HUDEP-2 (cell line): Measurements from ENCODE around the gene ALS2CL.

Experiments
- DNase-seq, 76 experiments: peaks; one replicate each; lab custom pipeline; 2025; ENCODE audit not compliant: unreplicated experiment in 76 of 76; lab: John Stamatoyannopoulos, UW

The ALS2CL gene

DNA sequence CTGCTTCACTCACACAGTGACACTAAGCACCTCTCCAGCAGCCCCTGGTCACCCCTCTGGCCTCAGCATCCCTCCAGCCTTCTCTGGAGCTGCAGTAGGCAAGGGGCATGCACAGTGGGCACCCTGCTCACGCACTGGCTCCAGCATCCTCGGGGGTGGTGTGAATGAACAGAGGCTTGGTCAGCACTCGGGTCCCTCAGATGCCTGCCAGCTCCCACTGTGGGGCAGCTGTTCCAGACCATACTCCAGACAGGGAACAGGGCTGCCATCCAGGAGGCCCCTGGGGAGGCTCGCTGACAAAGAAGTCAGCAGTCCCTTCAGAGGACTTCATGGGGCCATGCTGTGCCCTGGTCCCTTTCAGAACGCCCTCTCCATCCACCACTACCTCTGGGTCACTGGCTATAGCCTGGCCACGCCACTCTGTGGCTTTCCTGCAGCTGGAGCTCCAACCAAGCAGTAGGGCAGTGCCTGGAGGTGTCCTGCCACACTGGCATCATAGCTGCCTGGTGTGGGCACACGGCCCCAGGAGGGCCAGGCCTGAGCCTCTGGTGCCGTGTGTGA, 26.3 kb downstream of the ALS2CL start:
- DNase-seq, result no peak

DNA sequence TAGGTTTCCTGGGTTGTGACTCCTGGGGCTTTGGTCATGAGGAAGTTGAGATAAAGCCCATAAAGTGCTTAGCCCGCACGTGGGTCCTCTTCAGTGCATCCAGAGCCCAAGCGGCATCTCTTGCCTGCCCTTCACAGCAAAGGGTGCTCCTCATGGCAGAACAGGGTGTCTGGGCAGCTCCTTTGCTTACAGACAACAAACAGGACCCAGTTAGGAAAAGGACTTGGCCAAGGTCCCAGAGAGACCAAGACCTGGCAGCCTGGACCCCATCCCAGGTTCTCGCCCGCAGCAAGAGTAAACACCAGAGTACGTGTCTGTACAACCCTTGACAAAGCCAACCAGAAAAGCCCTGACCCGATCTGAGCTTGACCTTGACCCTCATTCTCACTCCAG, 27.0 kb downstream of the ALS2CL start:
- no peak for DNase-seq

DNA sequence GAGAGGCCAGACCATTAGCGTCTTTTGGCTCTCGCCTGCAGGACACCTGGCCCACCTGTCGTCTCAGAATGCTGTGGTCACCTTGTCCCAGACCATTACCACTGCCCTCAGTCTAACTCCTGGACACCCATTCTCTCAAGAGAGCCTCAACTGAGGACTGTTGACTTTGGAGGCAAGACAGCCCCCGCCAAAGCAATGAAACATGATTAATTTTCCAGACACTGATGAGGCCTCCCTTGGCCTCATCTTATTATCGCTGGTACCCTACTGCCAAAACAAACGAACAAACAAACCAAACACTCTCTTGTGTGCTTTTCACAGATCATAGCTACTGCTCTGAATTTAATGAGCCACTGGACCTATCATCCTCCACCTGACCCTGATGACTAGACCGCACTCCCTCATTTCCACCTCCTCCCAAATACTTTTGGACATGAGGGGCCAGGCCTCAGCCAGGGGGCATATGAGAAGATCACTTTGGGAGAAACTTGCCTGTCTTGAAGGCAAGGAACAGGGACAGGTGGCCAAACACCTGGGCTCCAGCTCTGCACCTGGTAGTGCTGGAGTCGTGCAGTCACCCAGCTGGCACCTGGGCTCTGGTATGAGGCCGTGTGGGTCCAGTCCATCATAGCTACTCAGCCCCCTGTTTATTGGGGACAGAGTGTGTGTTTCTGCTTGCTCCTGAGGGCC, 27.6 kb downstream of the ALS2CL start:
- DNase-seq, result no peak

DNA sequence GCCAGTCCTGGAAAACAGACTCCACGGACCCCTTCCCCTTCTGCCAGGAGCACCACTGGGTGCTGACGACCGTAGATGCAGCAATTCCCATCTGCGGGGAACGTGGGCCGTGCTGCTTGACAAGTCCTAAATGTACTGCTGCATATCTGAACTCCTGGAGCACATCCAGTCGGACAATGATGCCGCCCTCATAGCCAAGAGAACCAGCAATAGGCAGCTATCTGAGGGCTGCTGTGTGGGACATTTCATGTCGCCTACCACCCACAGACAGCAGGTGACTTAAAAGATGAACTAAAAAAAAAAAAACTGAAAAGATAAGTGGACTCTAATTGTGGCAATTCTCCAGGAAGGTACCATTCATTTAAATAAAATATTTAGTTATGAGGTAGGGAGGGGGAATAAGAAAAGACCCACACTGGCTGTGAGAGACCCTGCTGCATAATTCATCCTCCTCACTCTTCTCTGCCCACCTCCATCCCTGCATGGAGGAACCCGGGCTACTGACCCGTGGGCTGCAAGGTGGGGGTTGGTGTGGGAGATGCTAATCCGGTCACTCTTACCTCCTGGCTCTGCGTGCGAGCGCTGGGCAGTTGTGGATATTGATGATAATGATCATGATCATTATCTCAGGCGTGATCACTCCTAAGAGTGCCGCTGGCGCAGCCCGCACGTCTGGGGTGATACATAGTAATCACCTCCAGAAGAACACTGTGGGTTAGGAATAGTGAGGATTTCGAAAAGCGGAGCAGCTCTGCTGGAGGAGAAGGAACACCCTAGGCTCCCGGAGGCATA, 28.3 kb downstream of the ALS2CL start:
- no peak for DNase-seq

DNA sequence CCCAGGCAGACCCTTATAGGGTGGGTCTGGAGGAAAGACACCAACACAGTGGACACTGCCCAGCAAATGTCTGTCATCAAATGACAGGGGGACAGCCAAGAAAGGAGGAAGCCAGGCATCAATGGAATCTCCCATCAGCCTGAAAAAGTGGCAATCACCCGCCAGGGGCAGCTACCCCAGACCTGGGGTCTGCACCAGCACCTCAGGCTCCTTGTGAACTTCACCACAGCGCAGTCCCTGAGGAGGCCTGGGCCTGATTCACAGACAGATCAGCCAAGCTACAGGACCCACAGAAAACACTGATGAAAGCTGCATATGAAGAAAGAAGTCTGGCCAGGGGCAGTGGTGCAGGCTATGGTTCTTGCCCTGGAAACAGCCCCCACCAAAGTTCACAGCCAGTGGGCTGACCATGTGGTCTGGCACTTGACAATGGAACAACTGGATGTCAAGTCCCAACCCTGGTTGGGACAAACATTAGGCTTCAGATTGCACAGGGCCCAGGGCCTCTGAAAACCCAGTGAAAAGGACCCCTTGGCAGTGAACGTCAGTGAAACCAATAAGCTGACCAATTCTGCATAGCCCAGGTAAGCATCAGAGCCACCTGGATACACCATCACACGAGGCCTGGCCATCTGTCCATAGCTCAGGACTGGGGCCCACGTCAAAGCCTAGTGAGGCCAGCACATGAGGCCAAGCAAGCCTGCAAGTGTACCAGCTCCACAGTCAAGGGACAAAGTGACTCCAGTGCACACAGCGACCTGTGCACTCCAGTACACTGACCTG, 29.1 kb downstream of the ALS2CL start:
- no peak for DNase-seq

DNA sequence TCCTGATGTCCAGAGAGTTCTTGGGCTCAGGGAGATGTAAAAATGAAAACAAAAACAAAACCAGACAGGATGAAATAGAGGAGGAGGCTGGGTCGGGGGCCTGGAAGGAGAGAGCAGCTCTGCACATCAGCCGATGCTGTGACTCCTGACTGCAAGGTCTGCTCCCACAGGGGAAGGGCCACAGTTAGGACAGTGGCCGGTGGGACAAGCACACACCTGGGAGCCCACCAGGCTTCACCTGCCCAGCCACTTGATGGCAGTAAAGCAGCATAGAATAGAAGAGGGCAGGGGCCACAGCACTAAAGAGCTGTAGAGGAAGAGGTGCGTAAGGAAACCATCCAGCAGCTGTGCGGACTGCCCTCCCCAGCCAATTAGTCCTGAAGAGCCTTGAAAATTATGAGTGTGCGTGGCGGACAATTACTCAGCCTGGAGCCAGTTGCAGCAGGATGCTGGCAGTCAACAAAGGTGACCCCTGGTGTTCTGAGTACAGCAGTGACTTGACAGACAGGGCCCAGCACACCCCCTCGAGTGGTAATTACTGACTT, 29.8 kb downstream of the ALS2CL start:
- DNase-seq, result no peak

DNA sequence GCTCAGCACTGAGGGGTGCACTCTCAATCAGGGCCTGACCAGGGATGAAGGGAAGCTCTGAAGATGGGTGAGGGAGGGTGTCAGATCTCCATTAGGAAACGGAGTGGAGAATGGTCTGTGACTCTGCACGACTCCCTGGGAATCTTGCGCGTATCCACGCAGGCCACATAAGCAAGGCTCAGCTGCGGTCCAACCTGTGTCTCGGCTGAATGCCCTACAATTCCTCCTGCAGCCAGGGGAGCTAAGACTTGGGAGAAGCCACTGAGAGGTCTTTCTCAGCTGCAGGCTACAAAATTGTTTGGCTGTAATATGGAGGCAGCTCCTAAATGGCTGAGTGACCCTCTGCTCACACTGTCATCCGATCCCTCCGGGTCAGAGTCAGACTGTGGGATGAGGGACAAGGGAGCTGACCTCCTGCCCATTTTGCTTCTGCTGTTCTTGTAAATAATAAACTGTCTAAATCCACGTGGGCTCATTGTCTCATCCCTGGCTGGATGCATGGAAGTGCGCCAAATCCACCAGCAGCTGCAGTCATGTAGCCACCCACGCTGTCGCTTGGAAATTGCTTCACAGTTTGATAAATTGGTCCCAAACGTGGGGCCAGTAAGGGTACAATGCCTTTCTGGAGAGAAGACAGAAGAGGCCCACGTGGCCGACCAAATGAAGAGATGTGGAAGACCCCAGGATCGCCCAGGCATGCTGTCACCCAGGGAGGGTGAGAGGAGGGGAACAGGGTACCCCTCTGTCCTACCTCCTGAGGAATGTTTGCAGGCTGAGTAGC, 30.5 kb downstream of the ALS2CL start:
- DNase-seq, result no peak

DNA sequence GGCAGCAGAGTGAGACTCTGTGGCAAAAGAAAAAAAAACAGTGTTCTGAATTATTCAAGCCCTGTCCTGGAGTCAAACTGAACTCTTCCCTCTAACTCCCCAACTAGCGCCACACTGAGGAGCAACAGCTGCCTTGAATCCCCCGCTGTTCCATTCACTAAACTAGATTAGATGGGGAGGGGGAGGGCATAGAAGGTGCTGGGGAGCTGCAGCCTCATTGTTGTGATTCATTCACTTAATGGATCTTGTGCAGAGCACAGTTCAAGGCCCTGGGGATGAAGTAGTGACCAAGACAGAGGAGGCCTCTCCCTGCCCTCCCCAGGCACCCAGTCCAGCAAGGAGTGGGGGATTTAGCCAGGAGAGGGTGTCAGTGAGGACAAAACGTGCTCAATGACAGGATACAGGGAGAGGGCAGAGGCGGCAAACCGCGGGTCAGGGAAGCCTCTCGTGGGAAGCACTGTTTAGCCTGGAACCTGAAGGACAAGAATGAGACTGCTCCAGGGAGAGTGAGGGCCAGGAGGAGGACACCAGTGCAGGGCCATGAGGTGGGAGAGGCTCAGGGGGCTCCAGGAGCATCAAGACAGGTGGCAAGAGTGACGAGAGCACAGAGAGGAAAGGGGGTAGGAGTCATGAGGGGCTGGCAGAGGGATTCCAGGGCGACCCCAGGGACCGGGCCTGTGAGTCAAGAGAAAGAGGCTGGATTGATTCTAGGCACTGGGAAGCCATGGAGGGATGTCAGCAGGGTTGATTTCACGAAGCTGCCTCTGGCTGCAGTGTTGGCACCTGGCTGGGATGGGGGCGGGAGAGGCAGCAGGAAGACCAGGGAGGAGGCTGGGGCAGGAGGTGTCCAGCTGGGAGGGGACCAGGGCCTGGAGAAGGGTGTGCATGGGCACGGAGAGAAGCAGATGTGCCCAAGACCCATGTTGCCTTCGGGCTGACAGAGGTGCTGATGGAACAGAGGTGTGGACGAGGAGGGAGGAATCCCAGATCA, 31.4 kb downstream of the ALS2CL start:
- DNase-seq, result no peak

DNA sequence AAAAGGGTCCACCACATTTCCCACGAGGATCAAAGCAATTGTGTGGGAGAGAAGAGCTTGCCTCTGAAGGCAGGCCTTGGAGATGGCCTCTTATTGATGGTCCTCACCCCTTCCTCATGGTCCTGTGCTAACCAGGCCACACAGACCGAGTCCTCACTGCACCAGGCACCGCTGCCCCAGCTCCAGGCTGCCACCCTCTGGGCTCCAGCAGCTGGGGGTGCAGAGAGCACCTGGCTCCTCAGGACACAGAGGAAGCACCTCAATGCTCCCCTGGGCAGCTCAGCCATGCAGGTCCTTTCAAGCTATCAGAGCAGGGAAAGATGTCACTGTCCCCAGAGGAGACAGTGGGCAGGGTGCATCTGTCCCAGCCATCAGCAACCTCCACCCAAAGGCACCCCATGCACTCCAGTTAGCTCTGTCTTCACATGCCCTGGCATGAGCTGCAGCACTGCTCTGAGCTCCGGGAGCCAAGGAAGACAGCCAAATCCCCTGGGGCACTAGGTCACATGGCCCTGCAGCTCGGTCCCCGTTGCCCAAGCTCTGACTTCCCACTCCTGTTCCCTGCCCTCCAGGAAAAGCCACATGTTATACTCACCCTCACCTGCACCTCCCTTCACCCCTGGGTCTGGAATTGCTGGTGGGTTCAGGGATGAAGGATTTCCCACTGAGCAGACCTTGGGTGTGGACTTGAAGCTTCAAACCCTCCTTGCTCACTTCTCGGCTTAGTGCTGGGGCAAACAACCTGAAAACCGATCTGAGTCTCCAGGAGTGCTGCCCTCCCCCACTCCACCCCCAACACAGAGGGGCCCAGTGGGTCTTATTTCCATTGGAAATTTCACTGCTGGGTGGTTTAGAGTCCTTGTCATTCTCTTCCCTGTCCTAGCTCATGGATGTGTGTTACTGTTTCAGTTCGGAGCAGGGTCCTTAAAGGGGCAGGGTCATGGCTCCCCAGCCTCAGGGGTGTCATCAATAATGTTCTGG, 32.6 kb downstream of the ALS2CL start:
- DNase-seq, result no peak

DNA sequence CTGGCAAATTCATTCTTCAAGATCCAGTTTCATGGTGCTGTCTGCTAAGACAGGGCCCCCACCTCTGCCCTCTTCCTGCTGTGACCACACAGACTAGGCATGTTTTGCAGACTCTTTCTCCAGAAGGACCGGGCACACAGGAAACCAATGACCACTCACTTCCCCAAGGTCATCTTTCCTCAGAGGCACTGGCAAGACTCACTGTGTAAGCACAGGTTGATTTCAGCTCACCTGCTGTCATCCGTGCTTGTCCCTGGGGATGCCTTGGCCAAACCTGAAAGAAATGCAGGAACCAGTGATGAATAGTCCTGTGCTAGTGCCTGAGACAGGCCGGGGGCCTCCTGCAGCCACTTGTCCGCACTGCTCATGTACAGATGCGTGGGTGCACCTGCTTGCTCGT, 33.5 kb downstream of the ALS2CL start:
- DNase-seq, result no peak

DNA sequence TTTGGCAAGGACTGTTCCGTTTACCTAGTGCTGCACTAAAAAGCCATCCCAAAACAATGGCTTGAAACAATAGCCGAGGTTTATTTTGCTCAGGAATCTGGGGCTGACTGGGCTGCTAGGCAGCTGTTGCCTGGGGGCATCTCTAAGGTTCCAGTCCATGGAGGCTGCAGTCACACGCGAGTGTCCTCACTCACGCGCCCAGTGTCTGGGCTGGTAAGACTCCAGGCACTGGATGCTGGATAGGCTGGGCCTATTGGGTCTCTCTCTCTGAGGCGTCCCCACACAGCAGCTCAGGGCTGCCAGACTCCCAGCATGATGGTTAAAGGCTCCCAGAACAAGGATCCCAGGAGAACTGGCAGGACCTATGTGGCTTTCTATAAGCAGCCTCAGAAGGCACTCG, 34.2 kb downstream of the ALS2CL start:
- no peak for DNase-seq

DNA sequence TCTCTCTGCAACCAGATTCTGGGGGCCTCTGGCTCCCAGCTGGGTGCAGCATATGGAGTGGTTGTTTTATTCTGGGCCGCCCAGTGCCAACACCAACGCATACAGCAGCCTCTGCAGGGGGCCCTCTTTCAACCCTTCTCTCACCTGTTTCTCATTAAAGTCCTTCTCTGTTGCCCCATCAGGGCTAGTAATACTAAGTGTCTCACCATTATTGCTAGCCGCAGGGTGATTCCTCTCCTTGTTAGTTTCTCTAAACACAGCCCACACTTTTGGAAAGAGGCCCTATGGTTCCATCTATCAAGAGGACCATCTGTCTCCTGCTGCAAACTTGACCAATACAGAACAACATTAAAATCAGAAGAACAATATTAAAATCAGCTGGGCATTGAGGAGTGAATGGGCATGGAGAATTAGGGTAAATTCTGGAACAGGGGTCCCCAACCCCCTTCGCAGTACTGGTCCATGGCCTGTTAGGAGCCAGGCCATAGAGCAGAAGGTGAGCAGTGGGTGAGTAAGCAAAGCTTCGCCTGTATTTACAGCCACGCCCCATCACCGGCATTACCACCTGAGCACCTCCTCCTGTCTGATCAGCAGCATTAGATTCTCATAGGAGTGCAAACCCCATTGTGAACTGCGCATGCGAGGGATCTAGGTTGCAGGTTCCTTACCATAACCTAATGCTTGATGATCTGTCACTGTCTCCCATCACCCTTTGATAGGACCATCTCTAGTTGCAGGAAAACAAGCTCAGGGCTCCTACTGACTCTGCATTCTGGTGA, 36.5 kb downstream of the ALS2CL start:
- no peak for DNase-seq

DNA sequence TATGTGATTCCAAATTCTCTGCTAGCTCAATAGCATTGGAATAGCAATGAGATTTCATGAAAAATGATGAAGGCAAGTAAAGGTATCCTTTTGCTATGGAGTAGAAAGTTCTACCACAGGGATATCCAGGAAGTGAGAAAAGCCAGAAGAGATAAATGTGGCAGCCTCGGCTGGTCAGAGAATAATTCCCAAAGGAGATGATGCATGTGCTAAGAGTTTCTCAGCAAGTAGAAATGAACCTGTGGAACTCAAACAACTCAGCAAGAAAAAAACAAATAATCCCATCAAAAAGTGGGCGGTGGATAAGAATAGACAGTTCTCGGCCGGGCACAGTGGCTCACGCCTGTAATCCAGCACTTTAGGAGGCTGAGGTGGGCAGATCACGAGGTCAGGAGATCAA, 38.2 kb downstream of the ALS2CL start:
- DNase-seq, result no peak

DNA sequence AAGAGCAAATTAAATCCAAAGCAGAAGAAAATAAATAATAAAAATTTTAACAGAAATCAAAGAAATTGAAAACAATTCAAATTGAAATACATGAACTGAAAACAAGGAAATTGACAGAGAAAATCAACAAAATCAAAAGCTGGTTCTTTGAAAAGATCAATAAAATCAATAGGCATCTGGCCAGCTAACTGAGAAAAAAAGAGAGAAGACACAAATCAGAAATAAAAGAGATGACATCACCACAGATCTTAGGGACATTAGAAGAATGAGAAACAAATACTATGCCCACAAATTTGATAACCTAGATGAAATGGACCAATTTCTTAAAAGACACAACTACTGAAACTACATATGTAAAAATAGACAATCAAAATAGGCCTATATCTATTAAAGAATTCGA, 42.4 kb downstream of the ALS2CL start:
- DNase-seq, result no peak

DNA sequence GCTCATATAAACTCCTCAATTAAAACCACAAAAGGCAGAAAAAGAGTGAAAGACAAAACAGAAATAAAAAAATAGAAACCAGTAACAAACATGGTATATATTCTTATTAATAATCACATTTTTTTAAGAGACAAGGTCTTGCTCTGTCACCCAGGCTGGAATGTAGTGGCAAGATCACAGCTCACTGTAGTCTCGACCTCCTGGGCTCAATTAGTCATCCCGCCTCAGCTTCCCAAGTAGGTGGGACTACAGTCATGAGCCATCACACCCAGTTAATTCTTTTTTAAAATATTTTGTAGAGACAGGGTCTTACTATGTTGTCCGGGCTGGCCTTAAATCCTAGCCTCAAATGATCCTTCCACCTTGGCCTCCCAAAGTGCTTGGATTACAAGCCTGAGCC, 44.0 kb downstream of the ALS2CL start:
- DNase-seq, result no peak

DNA sequence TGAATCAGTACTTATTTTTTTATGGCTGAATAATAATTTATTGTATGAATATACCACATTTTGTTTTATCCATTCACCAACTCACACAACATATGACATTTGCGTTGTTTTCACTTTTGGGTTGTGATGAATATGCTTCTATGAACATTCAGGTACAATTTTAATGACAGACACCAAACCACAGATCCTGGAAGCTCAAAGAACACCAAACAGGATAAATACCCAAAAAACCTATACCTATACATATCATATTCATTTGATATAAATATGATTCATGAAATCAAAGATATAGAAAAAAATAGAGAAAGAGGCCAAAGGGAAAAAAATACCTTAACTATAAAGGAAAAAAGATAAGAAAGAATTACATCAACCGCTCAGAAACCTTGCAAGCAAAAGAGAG, 45.4 kb downstream of the ALS2CL start:
- no peak for DNase-seq

DNA sequence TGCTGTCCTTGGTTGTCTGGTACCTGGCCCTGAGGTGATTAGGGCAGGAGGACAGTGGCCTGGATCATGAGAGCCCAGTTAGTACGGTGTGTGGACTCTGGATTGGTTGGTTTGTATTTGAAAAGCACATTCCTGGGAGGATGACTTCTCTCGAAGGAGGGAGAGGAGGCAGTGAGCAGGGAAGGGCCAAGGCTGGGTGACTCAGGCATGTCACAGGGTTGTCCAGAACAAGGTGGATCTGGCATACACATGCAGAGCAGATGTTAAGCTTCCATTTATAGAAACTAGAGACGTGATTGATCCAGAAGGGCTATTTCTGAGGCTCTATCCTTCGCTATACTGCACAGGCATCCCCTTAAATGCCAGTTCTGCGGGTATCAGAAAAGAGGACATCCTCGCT, 46.8 kb downstream of the ALS2CL start:
- DNase-seq, result no peak
